Suprapubic skin (tissue), 4 donors: Measurements from ENCODE around the gene DUSP7. TPM values are rescaled to one million over a fixed set of nuclear protein-coding genes. Genes with fewer than 3 reads are reported as not detected.

Experiments used
- DNase-seq, 2 donors: peaks; one replicate each; pipeline ENCODE4 v3.0.0-alpha.2; 2019; ENCODE audit warnings: low spot score in 2 of 2
- H3K27ac ChIP-seq: fragments of 200-600 bp; sonication (generic); one replicate; pipeline ENCODE4 v1.5.1; 2019
- H3K27me3 ChIP-seq: fragments of 200-600 bp; sonication (generic); one replicate; pipeline ENCODE4 v1.5.1; 2019
- H3K36me3 ChIP-seq: fragments of 200-600 bp; sonication (generic); one replicate; pipeline ENCODE4 v1.5.1; 2019
- H3K4me1 ChIP-seq: fragments of 200-600 bp; sonication (generic); one replicate; pipeline ENCODE4 v1.5.1; 2019
- H3K4me3 ChIP-seq: fragments of 200-600 bp; sonication (generic); one replicate; pipeline ENCODE4 v1.5.1; 2019; ENCODE audit warnings: mild to moderate bottlenecking
- H3K9me3 ChIP-seq: fragments of 200-600 bp; sonication (generic); one replicate; pipeline ENCODE4 v1.5.1; 2019
- EP300 ChIP-seq: sonication (generic); formaldehyde crosslinking; IDR thresholded peaks from one replicate; pipeline ENCODE4 v1.6.1; 2017; ENCODE audit warnings: antibody characterized with exemption
- POLR2A ChIP-seq, 2 donors: fragments of 450-650 bp; IDR thresholded peaks; one replicate each; pipeline ENCODE4 v1.6.1; 2017; ENCODE audit warnings: antibody characterized with exemption in 2 of 2, mild to moderate bottlenecking in 2 of 2, moderate library complexity in 2 of 2
- POLR2AphosphoS5 ChIP-seq, 3 donors: sonication (generic); formaldehyde crosslinking; IDR thresholded peaks; one replicate each; pipeline ENCODE4 v1.6.1; 2017; ENCODE audit warnings: antibody characterized with exemption in 3 of 3
- WGBS: methylation state at CpG from one replicate; pipeline ENCODE4 v1.1.5; 2018; 5-methylcytosine and 5-hydroxymethylcytosine counted together
- total RNA-seq, 4 donors: library from RNA; depleted of rRNA; stranded (reverse); fragments of >200 nt; gene quantifications; one replicate each; pipeline ENCODE4 v1.1.0, GENCODE V29; 2016
- TF ChIP-seq, protein P1 (sequence below), 2 donors: fragments of 200-600 bp in 1 of 2; fragments of 450-650 bp in 1 of 2; sonication (generic) in 1 of 2; IDR thresholded peaks; one replicate each; pipeline ENCODE4 v1.5.1; 2016 to 2019; ENCODE audit warnings: antibody characterized with exemption in 2 of 2, mild to moderate bottlenecking in 1 of 2, moderate library complexity in 1 of 2

The DUSP7 gene
- total RNA-seq, 4 donors from 2014 or later, result 91.1 to 190 (median 146) TPM

DNA sequence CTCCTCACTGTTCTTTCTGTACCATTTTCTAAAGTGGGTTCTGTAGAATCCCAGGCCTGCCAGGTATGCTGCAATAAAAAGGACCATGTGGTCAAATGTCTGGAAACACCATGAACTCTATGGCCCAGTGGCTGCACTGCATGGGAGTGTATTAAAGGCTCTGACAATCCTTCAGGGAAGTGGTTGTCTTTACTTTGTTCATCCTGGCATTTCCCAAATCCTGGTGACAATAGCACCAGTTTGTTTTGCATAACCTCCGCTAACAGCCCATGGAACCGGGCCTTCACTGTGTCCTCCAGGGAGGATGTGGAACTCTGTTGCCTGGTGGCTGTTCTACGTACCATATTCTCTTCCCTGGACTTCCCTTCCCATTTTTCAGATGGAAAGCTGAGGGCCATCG is 11.2 kb upstream of the DUSP7 start:
- Histone ChIP-seq H3K36me3 (no peaks in the 10 kb centered on the region), H3K4me3 (no peak overlapping the region), H3K9me3 (no peaks in the 10 kb centered on the region), H3K27ac (no peak overlapping the region), H3K4me1 (peaks cover 97% of the 10 kb centered on the region), H3K27me3 (no peaks in the 10 kb centered on the region)
- WGBS, result 82% methylated on average over 4 of the region's 4 CpGs
- TF ChIP-seq POLR2AphosphoS5 (IDR thresholded peaks at IDR 0.05), result no peak
- TF ChIP-seq, protein P1, sequence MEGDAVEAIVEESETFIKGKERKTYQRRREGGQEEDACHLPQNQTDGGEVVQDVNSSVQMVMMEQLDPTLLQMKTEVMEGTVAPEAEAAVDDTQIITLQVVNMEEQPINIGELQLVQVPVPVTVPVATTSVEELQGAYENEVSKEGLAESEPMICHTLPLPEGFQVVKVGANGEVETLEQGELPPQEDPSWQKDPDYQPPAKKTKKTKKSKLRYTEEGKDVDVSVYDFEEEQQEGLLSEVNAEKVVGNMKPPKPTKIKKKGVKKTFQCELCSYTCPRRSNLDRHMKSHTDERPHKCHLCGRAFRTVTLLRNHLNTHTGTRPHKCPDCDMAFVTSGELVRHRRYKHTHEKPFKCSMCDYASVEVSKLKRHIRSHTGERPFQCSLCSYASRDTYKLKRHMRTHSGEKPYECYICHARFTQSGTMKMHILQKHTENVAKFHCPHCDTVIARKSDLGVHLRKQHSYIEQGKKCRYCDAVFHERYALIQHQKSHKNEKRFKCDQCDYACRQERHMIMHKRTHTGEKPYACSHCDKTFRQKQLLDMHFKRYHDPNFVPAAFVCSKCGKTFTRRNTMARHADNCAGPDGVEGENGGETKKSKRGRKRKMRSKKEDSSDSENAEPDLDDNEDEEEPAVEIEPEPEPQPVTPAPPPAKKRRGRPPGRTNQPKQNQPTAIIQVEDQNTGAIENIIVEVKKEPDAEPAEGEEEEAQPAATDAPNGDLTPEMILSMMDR (IDR thresholded peaks at IDR 0.05), result no peak
- TF ChIP-seq POLR2A (IDR thresholded peaks at IDR 0.05), result no peak
- no peak for TF ChIP-seq EP300
- DNase-seq, result no peak

GRCh38 chr3:52067046-52067445 is 10.7 kb upstream of the DUSP7 start:
- Histone ChIP-seq H3K36me3 (no peaks in the 10 kb centered on the region), H3K4me3 (no peak overlapping the region), H3K9me3 (no peaks in the 10 kb centered on the region), H3K27ac (no peak overlapping the region), H3K27me3 (no peaks in the 10 kb centered on the region), H3K4me1 (peaks cover 97% of the 10 kb centered on the region)
- no peak for TF ChIP-seq POLR2AphosphoS5 (IDR thresholded peaks at IDR 0.05)
- TF ChIP-seq, protein P1 (IDR thresholded peaks at IDR 0.05), result no peak
- DNase-seq, result no peak
- WGBS, result 78% methylated on average over 6 of the region's 8 CpGs

GRCh38 chr3:52065264-52065756 is 8.9 kb upstream of the DUSP7 start:
- Histone ChIP-seq H3K27me3 (no peaks in the 10 kb centered on the region), H3K4me3 (no peak overlapping the region), H3K4me1 (peaks cover 97% of the 10 kb centered on the region), H3K27ac (peak overlapping the region; percentile 8), H3K36me3 (no peaks in the 10 kb centered on the region), H3K9me3 (no peaks in the 10 kb centered on the region)
- no CpG with 5 or more reads among the region's 12 CpGs for WGBS
- no peak for TF ChIP-seq EP300
- TF ChIP-seq POLR2AphosphoS5 (IDR thresholded peaks at IDR 0.05), result peak in 1 of 3 donors; percentile 46
- DNase-seq, result no peak

DNA sequence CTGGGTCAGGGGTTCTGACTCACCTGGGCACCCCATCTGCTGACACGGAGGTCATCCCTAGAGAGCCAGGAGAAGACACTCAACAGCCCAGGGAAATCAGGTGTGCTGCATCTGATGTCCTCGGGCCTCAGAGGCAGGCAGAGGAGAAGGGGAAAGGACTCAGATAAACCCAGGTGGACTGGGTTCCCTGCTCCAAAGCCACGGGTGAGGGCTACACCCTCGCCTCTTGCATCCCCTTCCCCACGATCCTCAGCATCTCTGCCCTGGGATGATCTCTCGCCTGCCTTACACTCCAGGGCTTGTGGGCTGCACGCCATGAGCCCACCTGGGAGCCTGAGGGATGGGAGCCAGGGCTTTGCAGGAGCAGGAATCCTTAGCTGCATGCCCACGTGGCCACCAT is 8.2 kb upstream of the DUSP7 start:
- peak overlapping the region; percentile 25 for H3K27ac ChIP-seq
- H3K9me3 ChIP-seq, result no peaks in the 10 kb centered on the region
- no peaks in the 10 kb centered on the region for H3K36me3 ChIP-seq
- H3K4me1 ChIP-seq, result peaks cover 97% of the 10 kb centered on the region
- no peak overlapping the region for H3K4me3 ChIP-seq
- WGBS, result 59% methylated on average over 2 of the region's 8 CpGs
- H3K27me3 ChIP-seq, result no peaks in the 10 kb centered on the region
- DNase-seq, result no peak
- TF ChIP-seq EP300, result no peak
- TF ChIP-seq POLR2A (IDR thresholded peaks at IDR 0.05), result no peak
- no peak for TF ChIP-seq POLR2AphosphoS5 (IDR thresholded peaks at IDR 0.05)
- TF ChIP-seq, protein P1 (IDR thresholded peaks at IDR 0.05), result no peak

GRCh38 chr3:52063026-52063723 is 6.8 kb upstream of the DUSP7 start:
- H3K4me1 ChIP-seq, result peaks cover 88% of the 10 kb centered on the region
- H3K9me3 ChIP-seq, result no peaks in the 10 kb centered on the region
- no peaks in the 10 kb centered on the region for H3K36me3 ChIP-seq
- no peak overlapping the region for H3K4me3 ChIP-seq
- no peaks in the 10 kb centered on the region for H3K27me3 ChIP-seq
- DNase-seq, result no peak
- 56% methylated on average over 14 of the region's 14 CpGs for WGBS
- TF ChIP-seq POLR2A (IDR thresholded peaks at IDR 0.05) (no peak), EP300 (no peak)
- H3K27ac ChIP-seq, result peak overlapping the region; percentile 80

DNA sequence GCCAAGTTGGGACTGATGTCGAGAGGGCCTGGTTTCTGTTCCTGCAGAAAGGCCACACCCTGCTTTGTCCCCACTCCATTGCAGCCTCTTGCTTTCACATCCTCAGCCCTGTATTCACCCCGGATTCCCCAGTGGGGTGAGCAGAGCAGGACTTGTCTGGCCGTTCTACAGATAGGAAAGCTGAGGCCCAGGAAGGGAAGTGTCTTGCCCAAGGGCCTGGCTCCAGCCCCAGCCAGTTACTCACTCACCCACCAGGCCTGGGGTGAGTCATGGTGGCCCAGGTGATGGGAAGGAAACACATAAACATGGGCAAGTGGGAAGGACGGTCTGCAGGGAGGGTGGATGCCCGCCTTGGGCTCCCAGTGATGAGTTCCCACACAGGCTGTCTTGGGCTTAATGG is 6.1 kb upstream of the DUSP7 start:
- TF ChIP-seq, protein P1 (IDR thresholded peaks at IDR 0.05), result no peak
- peak; percentile 39 to 56 (median 46) for TF ChIP-seq POLR2AphosphoS5 (IDR thresholded peaks at IDR 0.05)
- peak overlapping the region; percentile 80 for H3K27ac ChIP-seq
- no peak for DNase-seq
- H3K27me3 ChIP-seq, result no peaks in the 10 kb centered on the region
- 28% methylated on average over 5 of the region's 5 CpGs for WGBS
- no peaks in the 10 kb centered on the region for H3K9me3 ChIP-seq
- H3K4me1 ChIP-seq, result peaks cover 88% of the 10 kb centered on the region
- no peak overlapping the region for H3K4me3 ChIP-seq
- no peaks in the 10 kb centered on the region for H3K36me3 ChIP-seq
